ENCODE measurements around the gene INO80E. TPM values are rescaled to one million over a fixed set of nuclear protein-coding genes. Genes with fewer than 3 reads are reported as not detected.

The INO80E gene
- total and polyA plus RNA-seq, 12 donors: 23.2 to 80.4 (median 31.1) TPM

Other genes with a start within 250 kb of the INO80E start
- not detected for gene ZG16, start 218.0 kb upstream of the INO80E start, total RNA-seq
- gene ZG16, start 218.0 kb upstream of the INO80E start, polyA plus RNA-seq: under 1 TPM in 1 of 2 donors, not detected in 1; 0.01 TPM
- gene KIF22, start 205.5 kb upstream of the INO80E start, total RNA-seq: 10 to 100 TPM; 28.6 to 48.2 (median 38.6) TPM
- gene KIF22, start 205.5 kb upstream of the INO80E start, polyA plus RNA-seq: 100 to 1,000 TPM in 1 of 2 donors, 10 to 100 TPM in 1; 16.3 to 136 TPM
- gene MAZ, start 189.7 kb upstream of the INO80E start, total RNA-seq: 100 to 1,000 TPM in 2 of 10 donors, 10 to 100 TPM in 8; 44.2 to 115 (median 60.5) TPM
- gene MAZ, start 189.7 kb upstream of the INO80E start, polyA plus RNA-seq: 100 to 1,000 TPM in 1 of 2 donors, 10 to 100 TPM in 1; 73.8 to 114 TPM
- gene PRRT2, start 184.0 kb upstream of the INO80E start, total RNA-seq: 1 to 10 TPM in 8 of 10 donors, under 1 TPM in 2; 0.74 to 2.4 (median 1.1) TPM
- gene PRRT2, start 184.0 kb upstream of the INO80E start, polyA plus RNA-seq: 1 to 10 TPM in 1 of 2 donors, under 1 TPM in 1; 0.62 to 6.3 TPM
- 10 to 100 TPM in 9 of 10 donors, 1 to 10 TPM in 1; 9.6 to 14.8 (median 12.0) TPM for gene PAGR1, start 180.1 kb upstream of the INO80E start, total RNA-seq
- gene PAGR1, start 180.1 kb upstream of the INO80E start, polyA plus RNA-seq: 10 to 100 TPM; 28.7 to 35.1 TPM
- gene MVP, start 175.8 kb upstream of the INO80E start, total RNA-seq: 100 to 1,000 TPM in 1 of 10 donors, 10 to 100 TPM in 9; 24.5 to 122 (median 37.4) TPM
- gene MVP, start 175.8 kb upstream of the INO80E start, polyA plus RNA-seq: 10 to 100 TPM; 50.9 to 53.0 TPM
- 10 to 100 TPM; 61.8 to 87.0 (median 72.7) TPM for gene CDIPT, start 133.0 kb upstream of the INO80E start, total RNA-seq
- gene CDIPT, start 133.0 kb upstream of the INO80E start, polyA plus RNA-seq: 10 to 100 TPM; 55.1 to 99.6 TPM
- gene SEZ6L2, start 96.7 kb upstream of the INO80E start, total RNA-seq: 1 to 10 TPM in 2 of 10 donors, under 1 TPM in 8; 0.17 to 1.2 (median 0.73) TPM
- gene SEZ6L2, start 96.7 kb upstream of the INO80E start, polyA plus RNA-seq: under 1 TPM in 1 of 2 donors, not detected in 1; 0.61 TPM
- gene ASPHD1, start 95.8 kb upstream of the INO80E start, total RNA-seq: 1 to 10 TPM in 1 of 10 donors, under 1 TPM in 5, not detected in 4; 0.20 to 1.1 (median 0.75) TPM
- gene ASPHD1, start 95.8 kb upstream of the INO80E start, polyA plus RNA-seq: under 1 TPM in 1 of 2 donors, not detected in 1; 0.28 TPM
- gene KCTD13, start 70.0 kb upstream of the INO80E start, total RNA-seq: 1 to 10 TPM; 5.4 to 8.2 (median 7.3) TPM
- 10 to 100 TPM in 1 of 2 donors, 1 to 10 TPM in 1; 5.2 to 18.0 TPM for gene KCTD13, start 70.0 kb upstream of the INO80E start, polyA plus RNA-seq
- gene TMEM219, start 34.2 kb upstream of the INO80E start, total RNA-seq: 100 to 1,000 TPM in 1 of 10 donors, 10 to 100 TPM in 9; 53.0 to 105 (median 67.1) TPM
- gene TMEM219, start 34.2 kb upstream of the INO80E start, polyA plus RNA-seq: 10 to 100 TPM; 80.4 to 85.9 TPM
- gene TAOK2, start 22.4 kb upstream of the INO80E start, total RNA-seq: 10 to 100 TPM; 27.0 to 40.6 (median 32.7) TPM
- gene TAOK2, start 22.4 kb upstream of the INO80E start, polyA plus RNA-seq: 10 to 100 TPM; 27.6 to 50.4 TPM
- 10 to 100 TPM; 14.4 to 23.2 (median 17.1) TPM for gene HIRIP3, start 624 bp upstream of the INO80E start, total RNA-seq
- gene HIRIP3, start 624 bp upstream of the INO80E start, polyA plus RNA-seq: 10 to 100 TPM; 17.9 to 22.4 TPM
- gene DOC2A, start 14.8 kb downstream of the INO80E start, total RNA-seq: under 1 TPM in 4 of 10 donors, not detected in 6; 0.27 to 0.95 (median 0.48) TPM
- 1 to 10 TPM in 1 of 2 donors, under 1 TPM in 1; 0.41 to 2.7 TPM for gene DOC2A, start 14.8 kb downstream of the INO80E start, polyA plus RNA-seq
- not detected for gene C16orf92, start 27.0 kb downstream of the INO80E start, total RNA-seq
- not detected for gene C16orf92, start 27.0 kb downstream of the INO80E start, polyA plus RNA-seq
- gene TLCD3B, start 35.0 kb downstream of the INO80E start, total RNA-seq: not detected
- gene TLCD3B, start 35.0 kb downstream of the INO80E start, polyA plus RNA-seq: under 1 TPM in 1 of 2 donors, not detected in 1; 0.29 TPM
- 1,000 to 10,000 TPM; 3,057 to 4,582 (median 3,914) TPM for gene ALDOA, start 69.5 kb downstream of the INO80E start, total RNA-seq
- gene ALDOA, start 69.5 kb downstream of the INO80E start, polyA plus RNA-seq: 1,000 to 10,000 TPM; 2,873 to 3,079 TPM
- gene PPP4C, start 79.8 kb downstream of the INO80E start, total RNA-seq: 10 to 100 TPM; 35.2 to 50.0 (median 42.4) TPM
- 10 to 100 TPM; 34.5 to 82.1 TPM for gene PPP4C, start 79.8 kb downstream of the INO80E start, polyA plus RNA-seq
- 1 to 10 TPM in 1 of 10 donors, under 1 TPM in 9; 0.28 to 1.4 (median 0.57) TPM for gene TBX6, start 95.7 kb downstream of the INO80E start, total RNA-seq
- gene TBX6, start 95.7 kb downstream of the INO80E start, polyA plus RNA-seq: 1 to 10 TPM in 1 of 2 donors, under 1 TPM in 1; 0.28 to 1.7 TPM
- gene YPEL3, start 100.0 kb downstream of the INO80E start, total RNA-seq: 100 to 1,000 TPM in 1 of 10 donors, 10 to 100 TPM in 9; 31.5 to 117 (median 42.6) TPM
- 100 to 1,000 TPM in 1 of 2 donors, 10 to 100 TPM in 1; 75.5 to 203 TPM for gene YPEL3, start 100.0 kb downstream of the INO80E start, polyA plus RNA-seq
- 1 to 10 TPM in 9 of 10 donors, under 1 TPM in 1; 0.85 to 3.6 (median 1.5) TPM for gene GDPD3, start 117.3 kb downstream of the INO80E start, total RNA-seq
- 1 to 10 TPM; 1.2 to 6.4 TPM for gene GDPD3, start 117.3 kb downstream of the INO80E start, polyA plus RNA-seq
- 10 to 100 TPM; 40.9 to 65.2 (median 51.8) TPM for gene MAPK3, start 127.0 kb downstream of the INO80E start, total RNA-seq
- gene MAPK3, start 127.0 kb downstream of the INO80E start, polyA plus RNA-seq: 10 to 100 TPM; 39.9 to 56.3 TPM
- gene CORO1A, start 187.4 kb downstream of the INO80E start, total RNA-seq: 10 to 100 TPM in 3 of 10 donors, 1 to 10 TPM in 7; 3.3 to 54.6 (median 5.5) TPM
- gene CORO1A, start 187.4 kb downstream of the INO80E start, polyA plus RNA-seq: 10 to 100 TPM; 11.5 to 15.3 TPM
- 10 to 100 TPM; 38.2 to 74.4 (median 55.8) TPM for gene BOLA2B, start 197.4 kb downstream of the INO80E start, total RNA-seq
- gene BOLA2B, start 197.4 kb downstream of the INO80E start, polyA plus RNA-seq: 100 to 1,000 TPM; 193 to 226 TPM
- gene SLX1A, start 197.6 kb downstream of the INO80E start, total RNA-seq: 10 to 100 TPM in 8 of 10 donors, 1 to 10 TPM in 2; 8.3 to 29.0 (median 17.7) TPM
- gene SLX1A, start 197.6 kb downstream of the INO80E start, polyA plus RNA-seq: 10 to 100 TPM; 56.6 to 57.8 TPM
- gene SULT1A3, start 203.0 kb downstream of the INO80E start, total RNA-seq: 10 to 100 TPM in 2 of 10 donors, 1 to 10 TPM in 7, under 1 TPM in 1; 0.59 to 14.5 (median 5.9) TPM
- 10 to 100 TPM in 1 of 2 donors, 1 to 10 TPM in 1; 9.8 to 35.0 TPM for gene SULT1A3, start 203.0 kb downstream of the INO80E start, polyA plus RNA-seq